Measurements from ENCODE around the gene SLC8B1.

- TF ChIP-seq CTCF (IDR thresholded peaks at IDR 0.05) (no peak), POLR2A (IDR thresholded peaks at IDR 0.05) (no peak)
Observed at GRCh38 chr12:113295886-113296556, 38.9 kb downstream of the SLC8B1 start.
